HepG2 (cell line): ENCODE data around the gene GIPC1.

Experiments used
- BHLHE40 ChIP-seq: IDR thresholded peaks from 2 replicates; pipeline ENCODE4 v1.6.1; 2011; ENCODE audit warnings: low read length, improper control_type of control experiment
- MAX ChIP-seq: IDR thresholded peaks from 2 replicates; pipeline ENCODE4 v1.6.1; 2012; ENCODE audit warnings: inconsistent platforms
- MTF2 ChIP-seq: sonication (generic); formaldehyde crosslinking; IDR thresholded peaks from 2 replicates; pipeline ENCODE4 v1.5.0; 2020; ENCODE audit warnings: missing genetic modification reagents, borderline replicate concordance
- POLR2A ChIP-seq, 2 experiments: IDR thresholded peaks; 2 replicates each; pipeline ENCODE4 v1.6.1; 2011; ENCODE audit warnings: low read depth in 2 of 2, low read length in 2 of 2, mild to moderate bottlenecking in 1 of 2, moderate library complexity in 1 of 2; ENCODE audit not compliant: insufficient read depth in 1 of 2
- SMAD1 ChIP-seq: sonication (generic); formaldehyde crosslinking; IDR thresholded peaks from 2 replicates; pipeline ENCODE4 v1.4.0; 2020; ENCODE audit warnings: missing genetic modification reagents, low read depth, mild to moderate bottlenecking, borderline replicate concordance
- ZNF510 ChIP-seq: sonication (generic); formaldehyde crosslinking; IDR thresholded peaks from 2 replicates; pipeline ENCODE4 v1.4.0; 2020; ENCODE audit warnings: low read depth, mild to moderate bottlenecking, missing genetic modification reagents

GRCh38 chr19:14545716-14546082 lies 49.8 kb upstream of the GIPC1 start:
- TF ChIP-seq POLR2A (IDR thresholded peaks at IDR 0.05; ENCODE audit: insufficient read depth in 1 of 2, low read depth in 2 of 2, low read length in 2 of 2) (no peak), BHLHE40 (no peak), MTF2 (CRISPR knock-in tag) (no peak), MAX (no peak), ZNF510 (no peak), SMAD1 (CRISPR knock-in tag) (no peak)
